ENCODE results near the gene SUGCT.

SUGCT gene

GRCh38 chr7:40694026-40694809, 559.4 kb downstream of the SUGCT start:
- no peak for DNase-seq (ENCODE audit: low read depth)

DNA sequence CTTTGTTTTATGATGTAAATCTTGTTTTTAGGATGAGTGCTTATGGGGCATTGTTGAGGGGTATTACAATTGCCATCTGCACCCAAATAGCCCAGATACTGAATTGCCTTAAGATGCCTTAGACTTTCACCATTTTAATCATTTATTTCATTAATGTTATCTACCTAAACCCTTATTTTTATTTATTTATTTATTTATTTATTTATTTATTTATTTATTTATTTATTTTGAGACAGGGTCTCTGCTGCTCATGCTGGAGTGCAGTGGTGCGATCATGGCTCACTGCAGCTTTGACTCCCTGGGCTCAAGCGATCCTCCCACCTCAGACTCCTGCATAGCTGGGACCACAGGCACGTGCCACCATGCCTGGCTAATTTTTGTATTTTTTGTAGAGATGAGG, 560.2 kb downstream of the SUGCT start:
- DNase-seq (ENCODE audit: low read depth): no peak

DNA sequence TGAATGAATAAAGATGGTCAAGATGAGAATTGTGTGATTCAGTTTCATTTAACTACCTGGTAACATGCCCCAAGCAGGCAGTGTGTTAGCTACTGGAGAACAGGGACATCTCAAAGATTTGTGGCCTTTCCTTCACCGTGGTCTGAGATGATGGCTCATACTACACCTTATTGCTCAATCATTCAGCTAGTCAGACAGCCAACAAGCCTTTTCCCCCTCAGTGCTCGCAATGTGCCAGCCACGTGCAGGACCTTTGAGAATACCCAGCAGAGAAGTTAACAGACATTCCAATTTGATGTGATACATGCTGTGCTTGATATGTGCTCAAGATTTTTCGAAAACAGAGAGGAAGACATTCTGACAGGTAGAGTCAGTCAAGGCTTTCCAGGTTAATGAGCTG, 562.8 kb downstream of the SUGCT start:
- DNase-seq (ENCODE audit: low read depth): no peak

- DNase-seq (ENCODE audit: low read depth): no peak
Measured at GRCh38 chr7:40698214-40698920, 563.6 kb downstream of the SUGCT start.

DNA sequence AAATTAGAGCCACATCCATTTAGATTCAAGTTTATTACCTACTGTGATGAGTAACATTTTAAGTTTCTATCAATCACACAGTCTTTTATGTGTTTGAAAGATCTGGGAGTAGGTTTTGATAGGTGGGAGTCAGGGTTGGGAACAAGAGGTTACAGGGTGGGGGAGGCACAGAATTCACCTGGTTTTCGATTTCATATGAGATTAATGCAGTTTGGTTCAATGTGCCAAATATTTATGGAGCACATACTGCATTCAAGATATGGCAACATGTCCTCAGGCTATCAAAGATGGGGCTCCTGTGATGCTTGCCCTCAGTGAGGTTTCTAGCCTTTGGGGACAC, 564.1 kb downstream of the SUGCT start:
- no peak for DNase-seq (ENCODE audit: low read depth)

DNA sequence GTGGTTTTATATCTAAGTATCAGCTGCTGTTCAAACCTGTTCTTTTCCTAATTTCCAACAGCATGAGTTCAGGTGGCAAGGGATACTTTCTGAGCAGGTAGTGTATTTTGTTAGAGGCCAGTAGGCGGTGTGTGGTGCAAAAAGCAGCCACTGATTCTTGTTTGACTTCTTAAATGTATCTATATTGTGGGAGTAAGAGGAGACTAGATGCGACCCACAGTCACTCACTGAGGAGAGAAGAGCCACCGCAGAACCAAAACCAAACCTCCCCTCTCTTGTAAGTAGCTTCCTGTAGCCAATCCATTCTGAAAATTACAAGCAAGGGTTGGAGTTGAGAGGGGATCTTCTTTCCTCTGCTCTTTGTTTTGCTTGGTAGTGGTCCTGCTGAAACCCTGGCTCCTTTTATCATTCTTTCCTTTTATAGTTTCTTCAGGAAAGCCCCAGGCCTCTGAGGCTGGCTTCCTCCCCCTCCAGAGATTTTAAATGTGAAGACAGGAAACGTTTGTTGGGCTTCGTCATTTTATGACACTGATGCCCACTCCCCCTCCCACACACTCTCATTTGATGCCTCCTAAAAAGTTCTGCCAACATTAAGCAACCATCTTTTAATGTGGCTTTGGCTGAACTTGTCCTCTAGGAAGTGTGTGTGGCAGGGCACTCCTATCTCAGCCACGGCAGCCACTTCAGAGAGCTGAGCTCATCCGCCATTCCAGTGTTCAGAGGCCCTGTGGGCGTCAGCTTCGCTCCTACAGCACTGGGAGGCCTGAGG, 566.0 kb downstream of the SUGCT start:
- no peak for DNase-seq (ENCODE audit: low read depth)

- no peak for DNase-seq (ENCODE audit: low read depth)
Measured at GRCh38 chr7:40701836-40702551, 567.2 kb downstream of the SUGCT start.

DNA sequence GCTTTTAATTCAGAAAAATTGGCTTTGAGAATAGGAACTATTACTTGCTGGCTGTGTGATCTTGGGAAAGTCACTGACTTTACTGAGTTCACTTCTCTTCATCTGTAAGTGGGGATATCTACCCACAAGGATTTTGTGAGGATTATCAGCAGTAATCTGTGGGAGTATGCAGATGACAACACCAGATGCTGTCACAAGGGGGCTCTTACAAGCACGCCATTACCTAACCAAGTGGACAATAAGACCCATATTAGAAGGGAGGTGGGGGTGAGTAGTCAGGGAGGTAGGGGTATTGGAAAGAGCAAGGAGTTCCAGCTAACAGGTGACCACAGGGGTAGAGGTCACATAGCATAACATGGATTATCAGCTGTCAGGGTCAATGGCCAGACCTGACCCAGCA, 569.4 kb downstream of the SUGCT start:
- no peak for DNase-seq (ENCODE audit: low read depth)

GRCh38 chr7:40706829-40707228, 572.0 kb downstream of the SUGCT start:
- DNase-seq (ENCODE audit: low read depth): no peak

GRCh38 chr7:40709062-40709964, 574.5 kb downstream of the SUGCT start:
- no peak for DNase-seq (ENCODE audit: low read depth)

- DNase-seq (ENCODE audit: low read depth): no peak
Measured at GRCh38 chr7:40711706-40712105, 576.9 kb downstream of the SUGCT start.

DNA sequence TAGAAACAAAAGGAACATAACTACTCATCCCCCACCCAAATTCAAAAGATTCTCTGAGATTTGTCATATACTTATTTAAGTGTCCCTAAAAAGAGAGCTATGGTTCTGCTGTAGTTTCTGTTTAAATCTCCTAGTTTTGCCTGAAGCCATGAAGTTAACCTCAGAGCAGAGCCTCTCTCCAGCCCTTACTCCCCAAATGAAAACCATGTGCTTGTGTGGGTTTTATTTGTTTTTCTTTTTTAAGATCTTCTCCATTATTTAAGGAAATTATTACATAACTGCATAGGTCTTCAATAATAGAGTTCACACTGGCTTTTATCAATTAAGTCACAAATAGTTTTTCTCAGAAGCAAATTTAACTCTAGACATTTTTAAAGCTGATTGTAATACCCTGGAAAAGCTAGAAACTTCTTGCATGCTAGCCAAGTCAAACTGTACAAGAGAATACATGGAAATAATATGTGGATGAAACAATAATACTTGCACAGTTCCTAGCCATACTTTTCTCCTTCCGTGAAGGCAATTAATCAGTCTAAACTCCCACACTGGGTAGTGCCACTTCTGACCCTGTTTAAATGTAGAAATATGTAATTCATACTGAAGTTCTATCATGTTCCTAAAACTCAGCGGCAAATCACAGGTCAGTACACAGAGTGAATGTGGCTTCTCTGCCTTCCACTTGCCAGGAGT, 579.7 kb downstream of the SUGCT start:
- no peak for DNase-seq (ENCODE audit: low read depth)

- no peak for DNase-seq (ENCODE audit: low read depth)
Measured at GRCh38 chr7:40715053-40715430, 580.2 kb downstream of the SUGCT start.

GRCh38 chr7:40716052-40716451, 581.2 kb downstream of the SUGCT start:
- DNase-seq (ENCODE audit: low read depth): no peak

- no peak for DNase-seq (ENCODE audit: low read depth)
Measured at GRCh38 chr7:40717242-40717641, 582.4 kb downstream of the SUGCT start.

GRCh38 chr7:40720416-40720815, 585.6 kb downstream of the SUGCT start:
- no peak for DNase-seq (ENCODE audit: low read depth)

DNA sequence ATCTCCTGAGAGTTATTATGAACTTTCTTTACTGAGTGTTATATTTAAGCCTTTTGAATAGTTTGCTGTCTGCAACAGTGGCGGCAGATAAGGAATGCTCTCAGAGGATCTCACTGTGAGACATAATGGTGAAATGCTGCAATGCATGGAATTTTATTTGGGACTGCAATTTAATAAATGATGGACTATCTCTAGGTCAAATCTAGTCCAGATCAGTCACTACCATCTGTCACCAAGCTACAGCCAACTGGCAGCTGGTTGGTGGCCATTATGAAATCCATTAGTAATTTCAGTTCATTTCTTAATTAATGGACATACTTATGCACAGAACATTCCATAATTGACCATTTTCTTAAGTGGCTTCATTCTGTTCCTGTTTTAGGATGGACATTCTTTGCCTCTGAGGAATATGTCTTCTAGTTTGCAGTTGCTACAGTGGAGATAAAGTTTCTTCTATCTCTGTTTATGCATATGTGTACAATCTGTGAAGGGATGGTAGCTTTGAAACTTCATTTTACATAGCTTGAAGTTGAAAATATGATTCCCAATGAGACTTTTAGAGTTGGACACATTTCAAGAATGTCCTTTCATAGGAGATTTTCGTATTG, 586.6 kb downstream of the SUGCT start:
- DNase-seq (ENCODE audit: low read depth): no peak

DNA sequence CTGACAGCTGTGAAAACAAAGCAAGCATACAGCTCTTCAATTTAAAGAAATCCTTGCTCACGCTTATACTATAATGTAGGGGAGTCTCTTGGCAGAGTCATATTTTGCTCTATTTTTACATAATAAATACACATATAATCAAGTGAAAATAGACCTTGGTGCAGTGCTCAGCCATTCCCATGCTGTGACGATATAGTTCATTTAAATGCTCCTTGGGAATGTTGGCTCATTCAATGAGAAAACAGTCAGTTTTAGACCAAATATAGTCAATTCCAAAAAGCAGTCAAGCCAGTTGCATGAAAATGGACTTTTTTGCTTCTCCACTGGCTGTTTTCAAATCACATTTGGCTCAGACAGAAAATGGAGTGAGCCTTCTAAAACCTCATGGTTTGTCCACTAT, 587.4 kb downstream of the SUGCT start:
- no peak for DNase-seq (ENCODE audit: low read depth)

GRCh38 chr7:40723829-40724228, 589.0 kb downstream of the SUGCT start:
- no peak for DNase-seq (ENCODE audit: low read depth)

DNA sequence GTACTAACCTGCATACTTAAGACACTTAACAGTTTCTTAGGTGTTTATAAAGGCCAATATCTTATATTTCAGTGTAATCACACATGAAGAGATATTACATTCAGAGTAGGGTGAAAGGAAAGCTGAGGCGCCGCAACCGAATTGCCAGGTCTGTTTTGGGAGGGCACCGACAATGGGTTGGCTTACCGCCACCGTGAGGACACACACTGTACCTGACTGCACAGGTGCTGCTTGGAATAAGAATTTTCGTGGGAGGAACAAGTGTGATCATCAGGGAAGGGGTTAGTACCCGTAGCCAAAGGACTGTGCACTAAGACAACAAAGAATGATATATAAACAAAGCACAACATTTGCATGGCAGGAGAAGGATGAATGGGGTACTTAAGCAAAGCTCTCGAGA, 591.8 kb downstream of the SUGCT start:
- DNase-seq (ENCODE audit: low read depth): no peak
